GM12878 (cell line): ENCODE measurements around the gene USH1C. TPM values are rescaled to one million over a fixed set of nuclear protein-coding genes. Genes with fewer than 3 reads are reported as not detected.

Source experiments
- ATAC-seq: fragments of 200-7000 bp; cut with Tn5 transposase; 3 replicates; pipeline ENCODE4 v1.9.1; 2020; ENCODE audit warnings: mild to moderate bottlenecking, moderate library complexity
- BruUV-seq: library from RNA; stranded (reverse); fragments of 400-500 nt; replicated peaks from 2 replicates; lab custom pipeline; 2021; lab: Mats Ljungman, UMichigan
- CTCF ChIA-PET: fragments of 300-600 bp; sonication (Branson Sonifier 250); formaldehyde crosslinking; extraction: SDS; loops from one replicate; lab custom pipeline; 2021; ENCODE audit warnings: inconsistent platforms; lab: Yijun Ruan, JAX
- POLR2A ChIA-PET: fragments of 350-600 bp; formaldehyde crosslinking; extraction: SDS; loops from one replicate; lab custom pipeline; 2021; ENCODE audit warnings: inconsistent platforms; lab: Charles Lee
- RAD21 ChIA-PET: fragments of 300-600 bp; sonication (Branson Sonifier 250); formaldehyde crosslinking; loops from one replicate; lab custom pipeline; 2023; ENCODE audit warnings: antibody characterized with exemption; ENCODE audit not compliant: unreplicated experiment; lab: Charles Lee
- SMC1A ChIA-PET: fragments of 300-600 bp; sonication (Branson Sonifier 250); formaldehyde crosslinking; loops from one replicate; lab custom pipeline; 2023; ENCODE audit not compliant: unreplicated experiment, uncharacterized antibody; lab: Charles Lee
- DNase-seq: peaks from one replicate; pipeline ENCODE4 v3.0.0-alpha.2; 2011; ENCODE audit warnings: low read depth, low spot score
- FAIRE-seq: peaks from 3 replicates; lab custom pipeline; 2011; peaks lifted over from hg19 to GRCh38; lab: Jason Lieb, UNC
- H2AFZ ChIP-seq: 2 replicates; pipeline ENCODE4 v1.6.0; 2011; ENCODE audit warnings: low read depth, low read length, control low read depth; ENCODE audit not compliant: control insufficient read depth
- H3K27ac ChIP-seq: 2 replicates; pipeline ENCODE4 v1.5.1; 2011; ENCODE audit warnings: control low read depth; ENCODE audit not compliant: control insufficient read depth, insufficient read depth
- H3K27me3 ChIP-seq, 2 experiments: replicated peaks in 1 of 2; 2 replicates each; pipeline versions ENCODE4 v1.6.0 to v1.6.1; 2011; ENCODE audit warnings: low read length in 1 of 2; ENCODE audit not compliant: control insufficient read depth in 2 of 2, insufficient read depth in 2 of 2
- H3K36me3 ChIP-seq, 2 experiments: 2 replicates each; pipeline ENCODE4 v1.5.1; 2011; ENCODE audit warnings: low read length in 1 of 2; ENCODE audit not compliant: control insufficient read depth in 2 of 2, insufficient read depth in 2 of 2
- H3K4me1 ChIP-seq: 2 replicates; pipeline ENCODE4 v1.6.1; 2011; ENCODE audit warnings: mild to moderate bottlenecking, low read length, moderate library complexity, mixed read lengths; ENCODE audit not compliant: control insufficient read depth, insufficient read depth
- H3K4me2 ChIP-seq: 2 replicates; pipeline ENCODE4 v1.6.0; 2011; ENCODE audit warnings: control low read depth; ENCODE audit not compliant: control insufficient read depth, insufficient read depth
- H3K4me3 ChIP-seq: fragments of 200-600 bp; sonication (generic); 2 replicates; pipeline ENCODE4 v1.5.1; 2016
- H3K79me2 ChIP-seq: 2 replicates; pipeline ENCODE4 v1.6.0; 2011; ENCODE audit warnings: low read length; ENCODE audit not compliant: control insufficient read depth, insufficient read depth
- H3K9ac ChIP-seq: 2 replicates; pipeline ENCODE4 v1.8.0; 2011; ENCODE audit warnings: low read length, control low read depth, mixed read lengths; ENCODE audit not compliant: control insufficient read depth, insufficient read depth
- H3K9me3 ChIP-seq: replicated peaks from 3 replicates; pipeline ENCODE4 v1.5.1; 2011; ENCODE audit warnings: mild to moderate bottlenecking, low read length; ENCODE audit not compliant: control insufficient read depth, insufficient read depth
- H4K20me1 ChIP-seq: 2 replicates; pipeline ENCODE4 v1.6.0; 2011; ENCODE audit not compliant: control insufficient read depth, insufficient read depth
- ATF2 ChIP-seq: IDR thresholded peaks from 2 replicates; pipeline ENCODE4 v1.6.1; 2012; ENCODE audit warnings: low read length, inconsistent platforms
- CREB1 ChIP-seq: IDR thresholded peaks from 2 replicates; pipeline ENCODE4 v1.6.1; 2012; ENCODE audit warnings: low read depth, mild to moderate bottlenecking, inconsistent platforms
- IKZF1 ChIP-seq: fragments of 450-650 bp; conservative IDR thresholded peaks from 2 replicates; pipeline ENCODE4 v1.6.1; 2017; ENCODE audit warnings: antibody characterized with exemption, mild to moderate bottlenecking
- JUNB ChIP-seq: IDR thresholded peaks from 2 replicates; pipeline ENCODE4 v1.6.1; 2016; ENCODE audit warnings: antibody characterized with exemption, mild to moderate bottlenecking
- POLR2AphosphoS5 ChIP-seq: IDR thresholded peaks from 2 replicates; pipeline ENCODE4 v1.6.1; 2011; ENCODE audit warnings: mild to moderate bottlenecking, low read length, inconsistent platforms
- SIX5 ChIP-seq: IDR thresholded peaks from 2 replicates; pipeline ENCODE4 v1.6.1; 2011; ENCODE audit warnings: mild to moderate bottlenecking, low read depth, low read length, moderate library complexity; ENCODE audit not compliant: severe bottlenecking
- SKIL ChIP-seq: fragments of 450-650 bp; IDR thresholded peaks from 2 replicates; pipeline ENCODE4 v1.6.1; 2017; ENCODE audit warnings: mild to moderate bottlenecking, low read depth, inconsistent platforms; ENCODE audit not compliant: poor library complexity, severe bottlenecking
- SMAD5 ChIP-seq: IDR thresholded peaks from 2 replicates; pipeline ENCODE4 v1.6.1; 2016; ENCODE audit warnings: antibody characterized with exemption, low read depth
- SREBF1 ChIP-seq: IDR thresholded peaks from 2 replicates; pipeline ENCODE4 v1.6.1; 2012; ENCODE audit warnings: mild to moderate bottlenecking, low read length
- STAT3 ChIP-seq: IDR thresholded peaks from 2 replicates; pipeline ENCODE4 v1.6.1; 2011; ENCODE audit warnings: low read depth, low read length, improper control_type of control experiment
- SUPT20H ChIP-seq: IDR thresholded peaks from 2 replicates; pipeline ENCODE4 v1.6.1; 2011; ENCODE audit warnings: low read depth, mild to moderate bottlenecking, low read length, moderate library complexity, borderline replicate concordance; ENCODE audit not compliant: control insufficient read depth
- ZBTB40 ChIP-seq: fragments of 450-650 bp; IDR thresholded peaks from 2 replicates; pipeline ENCODE4 v1.6.1; 2016; ENCODE audit warnings: mild to moderate bottlenecking, moderate library complexity, borderline replicate concordance
- ZNF274 ChIP-seq: IDR thresholded peaks from one replicate; pipeline ENCODE4 v1.8.0; 2011; ENCODE audit not compliant: insufficient read length, insufficient read depth
- WGBS: methylation state at CpG from one replicate; pipeline ENCODE4 v1.1.6; 2016; ENCODE audit warnings: low lambda C conversion rate; ENCODE audit not compliant: insufficient replicate concordance, insufficient coverage; ENCODE audit errors: missing lambda C conversion rate; 5-methylcytosine and 5-hydroxymethylcytosine counted together
- in situ Hi-C: fragments of 300-500 bp; cut with MboI; formaldehyde crosslinking; loops from 9 replicates; pipeline ENCODE4 v1.14.3; 2018; ENCODE audit warnings: mixed read lengths
- intact Hi-C: fragments of 100-400 bp; cut with micrococcal nuclease; formaldehyde crosslinking; loops from one replicate; pipeline ENCODE4 v1.14.2; 2022; ENCODE audit not compliant: unreplicated experiment
- polyA plus RNA-seq, 11 experiments: library from polyadenylated mRNA; depleted of rRNA in 4 of 11; unstranded in 6 of 11; stranded (reverse) in 5 of 11; fragments of >200 nt; fragmentation: Nextera tagmentation in 4 of 11; fragmentation: Illumina TruSeq in 1 of 11; extraction: Ambion mirVana in 4 of 11; extraction: Trizol in 1 of 11; gene quantifications; 1 replicate in 1 of 11; 2 replicates in 10 of 11; pipeline versions ENCODE4 v1.2.1 to v1.2.3, GENCODE V29; 2011 to 2016; ENCODE audit warnings: inconsistent platforms in 2 of 11, missing spikeins in 2 of 11, low read depth in 1 of 11
- total RNA-seq, 4 experiments: library from RNA; depleted of rRNA in 3 of 4; stranded (reverse); fragments of >200 nt in 3 of 4; fragmentation: Illumina TruSeq in 1 of 4; extraction: Trizol in 1 of 4; gene quantifications; 2 replicates each; pipeline versions ENCODE4 v1.2.1 to v1.2.3, GENCODE V29; 2013 to 2021

The USH1C gene
- total and polyA plus RNA-seq, 10 of the 15 experiments (the other 5 are each of a cell fraction or from before 2014, with no cell fraction given) = not detected

GRCh38 chr11:17550450-17551346 lies 6.5 kb upstream of the USH1C start:
- Histone ChIP-seq H2AFZ (no peak overlapping the region), H3K9ac (no peak overlapping the region), H3K4me1 (no peaks in the 10 kb centered on the region), H3K79me2 (no peaks in the 10 kb centered on the region), H3K9me3 (no peaks in the 10 kb centered on the region), H4K20me1 (no peaks in the 10 kb centered on the region), H3K4me3 (no peak overlapping the region), H3K4me2 (no peak overlapping the region), H3K27me3 (peaks cover 0 to 2% of the 10 kb centered on the region in 2 experiments; a peak in 3 of 4 replicates), H3K36me3 (no peaks in the 10 kb centered on the region), H3K27ac (no peak overlapping the region)
- CTCF ChIA-PET = no interaction called here
- DNase-seq (no peak), ATAC-seq (no peak), FAIRE-seq (no peak)
- SMC1A ChIA-PET = no interaction called here
- RAD21 ChIA-PET = no interaction called here
- intact Hi-C loops = no loop called here
- in situ Hi-C loops = no loop called here
- 15% methylated on average over 12 of the region's 12 CpGs for whole genome bisulfite sequencing
- BruUV-seq = no TSS peak
- POLR2A ChIA-PET = no interaction called here
- TF ChIP-seq SMAD5 (no peak), ZNF274 (no peak), SREBF1 (no peak), SIX5 (no peak), ATF2 (no peak), IKZF1 (no peak), STAT3 (no peak), POLR2AphosphoS5 (no peak), SUPT20H (no peak), SKIL (no peak), CREB1 (no peak), ZBTB40 (no peak), JUNB (no peak)
